A673 (cell line): ENCODE results near the gene FAAP20. TPM values are rescaled to one million over a fixed set of nuclear protein-coding genes. Genes with fewer than 3 reads are reported as not detected.

Source experiments
- BruUV-seq: library from RNA; stranded (reverse); fragments of 400-500 nt; replicated peaks from 2 replicates; lab custom pipeline; 2021; lab: Mats Ljungman, UMichigan
- CTCF ChIA-PET: fragments of 300-600 bp; sonication (Branson Sonifier 250); formaldehyde crosslinking; loops from one replicate; lab custom pipeline; 2022; ENCODE audit warnings: antibody characterized with exemption; lab: Charles Lee
- POLR2A ChIA-PET: fragments of 300-600 bp; sonication (Branson Sonifier 250); formaldehyde crosslinking; loops from one replicate; lab custom pipeline; 2022; ENCODE audit warnings: antibody characterized with exemption; ENCODE audit not compliant: low non-redundant PET; lab: Charles Lee
- DNase-seq: peaks from one replicate; pipeline ENCODE4 v3.0.0-alpha.2; 2015; ENCODE audit warnings: low spot score
- H3K27ac ChIP-seq: fragments of 200-600 bp; sonication (generic); 2 replicates; pipeline ENCODE4 v1.5.1; 2016; ENCODE audit warnings: mixed run types, low read depth, mild to moderate bottlenecking, mixed read lengths, antibody characterized with exemption, low read length; ENCODE audit not compliant: poor library complexity, severe bottlenecking
- H3K27me3 ChIP-seq: fragments of 200-600 bp; sonication (generic); replicated peaks from 2 replicates; pipeline ENCODE4 v1.6.1; 2017; ENCODE audit warnings: mixed run types, low read depth, mild to moderate bottlenecking, mixed read lengths, antibody characterized with exemption, low read length; ENCODE audit not compliant: insufficient read depth, poor library complexity
- H3K36me3 ChIP-seq: fragments of 200-600 bp; sonication (generic); 2 replicates; pipeline ENCODE4 v1.6.1; 2016; ENCODE audit warnings: mixed run types, mild to moderate bottlenecking, mixed read lengths, antibody characterized with exemption, low read length; ENCODE audit not compliant: insufficient read depth, poor library complexity, severe bottlenecking
- H3K4me1 ChIP-seq: fragments of 200-600 bp; sonication (generic); 2 replicates; pipeline ENCODE4 v1.6.1; 2017; ENCODE audit warnings: mixed run types, mild to moderate bottlenecking, mixed read lengths, antibody characterized with exemption, low read length; ENCODE audit not compliant: insufficient read depth, poor library complexity, severe bottlenecking
- H3K4me3 ChIP-seq: fragments of 200-600 bp; sonication (generic); 2 replicates; pipeline ENCODE4 v1.5.1; 2016; ENCODE audit warnings: low read depth, mixed run types, mild to moderate bottlenecking, mixed read lengths, low read length; ENCODE audit not compliant: poor library complexity, severe bottlenecking
- H3K9me3 ChIP-seq: fragments of 200-600 bp; sonication (generic); 2 replicates; pipeline ENCODE4 v1.6.1; 2016; ENCODE audit warnings: mixed run types, low read depth, mild to moderate bottlenecking, mixed read lengths, antibody characterized with exemption, low read length; ENCODE audit not compliant: poor library complexity, severe bottlenecking
- EZH2 ChIP-seq: fragments of 200-600 bp; sonication (generic); IDR thresholded peaks from 2 replicates; pipeline ENCODE4 v1.6.1; 2017; ENCODE audit warnings: borderline replicate concordance, low read depth, mild to moderate bottlenecking, mixed read lengths, antibody characterized with exemption, low read length; ENCODE audit not compliant: poor library complexity, severe bottlenecking
- intact Hi-C: fragments of 100-400 bp; cut with micrococcal nuclease; formaldehyde crosslinking; loops from one replicate; pipeline ENCODE4 v1.10.0; 2022; ENCODE audit not compliant: unreplicated experiment
- total RNA-seq: library from RNA; stranded (reverse); gene quantifications from 2 replicates; pipeline ENCODE4 v1.2.3, GENCODE V29; 2021
- TF ChIP-seq, protein P1 (sequence below): fragments of 300-800, 200-600 bp; sonication (generic); conservative IDR thresholded peaks from 2 replicates; pipeline ENCODE4 v1.5.1; 2017; ENCODE audit warnings: low read depth, mild to moderate bottlenecking, antibody characterized with exemption, low read length, moderate library complexity, mixed read lengths

The FAAP20 gene
- total RNA-seq, 1 experiment from 2014 or later: 114 TPM

DNA sequence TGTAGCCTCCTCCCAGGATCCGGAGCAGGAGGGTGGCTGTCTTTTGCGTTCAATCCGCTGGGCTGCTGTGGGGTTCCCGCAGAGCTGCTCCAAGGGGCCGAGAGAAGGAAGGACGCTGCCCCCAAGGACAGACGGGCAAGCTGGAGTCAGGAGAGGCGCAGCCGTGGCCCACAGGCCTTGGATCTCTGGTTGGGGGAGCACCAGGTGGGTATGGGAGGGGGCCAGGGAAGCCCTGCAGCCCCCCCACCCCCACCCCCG is 17.6 kb upstream of the FAAP20 start:
- POLR2A ChIA-PET: no interaction called here
- no peak for DNase-seq
- BruUV-seq: no TSS peak
- Histone ChIP-seq H3K27ac (peak overlapping the region; percentile 94), H3K36me3 (no peaks in the 10 kb centered on the region), H3K4me3 (peak overlapping the region; percentile 32), H3K4me1 (peaks cover 32% of the 10 kb centered on the region), H3K9me3 (no peaks in the 10 kb centered on the region), H3K27me3 (no peaks in the 10 kb centered on the region)
- no peak for TF ChIP-seq EZH2
- TF ChIP-seq, protein P1, sequence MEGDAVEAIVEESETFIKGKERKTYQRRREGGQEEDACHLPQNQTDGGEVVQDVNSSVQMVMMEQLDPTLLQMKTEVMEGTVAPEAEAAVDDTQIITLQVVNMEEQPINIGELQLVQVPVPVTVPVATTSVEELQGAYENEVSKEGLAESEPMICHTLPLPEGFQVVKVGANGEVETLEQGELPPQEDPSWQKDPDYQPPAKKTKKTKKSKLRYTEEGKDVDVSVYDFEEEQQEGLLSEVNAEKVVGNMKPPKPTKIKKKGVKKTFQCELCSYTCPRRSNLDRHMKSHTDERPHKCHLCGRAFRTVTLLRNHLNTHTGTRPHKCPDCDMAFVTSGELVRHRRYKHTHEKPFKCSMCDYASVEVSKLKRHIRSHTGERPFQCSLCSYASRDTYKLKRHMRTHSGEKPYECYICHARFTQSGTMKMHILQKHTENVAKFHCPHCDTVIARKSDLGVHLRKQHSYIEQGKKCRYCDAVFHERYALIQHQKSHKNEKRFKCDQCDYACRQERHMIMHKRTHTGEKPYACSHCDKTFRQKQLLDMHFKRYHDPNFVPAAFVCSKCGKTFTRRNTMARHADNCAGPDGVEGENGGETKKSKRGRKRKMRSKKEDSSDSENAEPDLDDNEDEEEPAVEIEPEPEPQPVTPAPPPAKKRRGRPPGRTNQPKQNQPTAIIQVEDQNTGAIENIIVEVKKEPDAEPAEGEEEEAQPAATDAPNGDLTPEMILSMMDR: no peak
- CTCF ChIA-PET: interaction anchor here (1.0 to 1.4 kb wide), 2 partner anchors 13 to 17 kb away, joined by 3 to 4 read pairs; partner anchors contain the start of gene FAAP20
- intact Hi-C loops: no loop called here

DNA sequence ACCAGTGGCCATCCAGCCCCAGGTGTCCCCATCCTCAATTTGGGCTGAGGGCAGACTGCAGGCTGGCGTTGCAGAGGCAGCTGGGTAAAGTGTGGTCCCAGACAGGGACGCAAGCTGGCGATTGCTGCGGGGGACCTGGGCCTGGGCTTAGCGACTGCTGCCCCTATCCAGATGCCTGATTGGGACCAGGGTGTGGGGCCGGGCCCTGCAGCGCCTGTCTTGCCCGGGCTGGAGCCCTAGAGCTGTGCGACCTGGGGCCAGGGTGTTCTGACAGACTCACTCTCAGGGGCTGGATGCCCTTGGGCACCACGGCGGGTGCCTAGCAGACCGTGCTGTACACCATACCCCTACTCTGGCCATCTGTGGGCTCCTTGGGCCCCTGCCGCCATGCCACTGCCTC is 16.2 kb upstream of the FAAP20 start:
- Histone ChIP-seq H3K9me3 (no peaks in the 10 kb centered on the region), H3K27ac (no peak overlapping the region), H3K4me3 (no peak overlapping the region), H3K4me1 (peaks cover 34% of the 10 kb centered on the region), H3K27me3 (no peaks in the 10 kb centered on the region), H3K36me3 (no peaks in the 10 kb centered on the region)
- BruUV-seq: no TSS peak
- TF ChIP-seq, protein P1: no peak
- TF ChIP-seq EZH2: no peak
- intact Hi-C loops: no loop called here
- DNase-seq: no peak
- CTCF ChIA-PET: no interaction called here
- POLR2A ChIA-PET: no interaction called here

DNA sequence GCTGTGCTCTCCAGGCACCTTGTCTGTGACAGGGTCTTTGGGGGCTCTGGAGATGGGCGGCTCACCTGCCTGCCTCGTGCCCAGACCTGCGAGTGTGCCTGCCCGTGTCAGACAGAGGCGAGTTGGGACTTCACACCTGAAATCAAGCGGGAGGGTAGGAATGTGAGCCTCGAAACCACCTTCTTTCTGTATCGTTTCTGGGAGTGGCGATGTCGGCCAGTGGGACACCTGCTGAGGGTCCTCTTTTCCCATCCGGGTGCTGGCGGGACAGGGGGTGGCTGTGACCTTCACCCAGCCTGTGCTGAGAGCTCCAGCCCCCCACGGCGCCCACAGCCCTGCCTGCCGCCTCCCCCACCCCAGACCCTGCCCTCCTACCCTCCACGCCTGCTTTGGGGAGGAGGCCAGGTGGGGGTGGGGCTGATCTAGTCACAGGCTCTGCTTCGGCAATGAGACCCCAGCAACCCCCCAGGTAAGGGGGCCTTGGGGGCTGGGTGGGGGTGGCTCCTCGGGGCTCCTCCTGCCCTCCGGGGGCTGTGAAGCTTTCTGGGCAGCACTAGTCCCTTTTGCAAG is 15.6 kb upstream of the FAAP20 start:
- Histone ChIP-seq H3K9me3 (no peaks in the 10 kb centered on the region), H3K27me3 (no peaks in the 10 kb centered on the region), H3K36me3 (no peaks in the 10 kb centered on the region), H3K27ac (no peak overlapping the region), H3K4me3 (no peak overlapping the region), H3K4me1 (peaks cover 38% of the 10 kb centered on the region)
- TF ChIP-seq, protein P1: no peak
- TF ChIP-seq EZH2: no peak
- POLR2A ChIA-PET: no interaction called here
- CTCF ChIA-PET: no interaction called here
- DNase-seq: no peak
- intact Hi-C loops: no loop called here
- no TSS peak for BruUV-seq
